Ishikawa (cell line): Measurements from ENCODE around the gene BIRC5.

Source experiments
- CEBPB ChIP-seq: IDR thresholded peaks from 2 replicates; pipeline ENCODE4 v1.6.1; 2012
- CREB1 ChIP-seq: IDR thresholded peaks from 2 replicates; pipeline ENCODE4 v1.6.1; 2012; ENCODE audit warnings: low read depth
- EP300 ChIP-seq: IDR thresholded peaks from 2 replicates; pipeline ENCODE4 v1.6.1; 2012; ENCODE audit warnings: borderline replicate concordance
- FOXM1 ChIP-seq: IDR thresholded peaks from 2 replicates; pipeline ENCODE4 v1.6.1; 2012; ENCODE audit warnings: low read depth, borderline replicate concordance
- NFIC ChIP-seq: IDR thresholded peaks from 2 replicates; pipeline ENCODE4 v1.6.1; 2012
- RAD21 ChIP-seq: IDR thresholded peaks from 2 replicates; pipeline ENCODE4 v1.6.1; 2012; ENCODE audit warnings: low read depth
- TAF1 ChIP-seq: IDR thresholded peaks from 2 replicates; pipeline ENCODE4 v1.6.1; 2012; ENCODE audit warnings: low read depth, mild to moderate bottlenecking
- TCF12 ChIP-seq: IDR thresholded peaks from 2 replicates; pipeline ENCODE4 v1.6.1; 2012; ENCODE audit warnings: low read depth
- TEAD4 ChIP-seq: IDR thresholded peaks from 2 replicates; pipeline ENCODE4 v1.6.1; 2012
- YY1 ChIP-seq: IDR thresholded peaks from 2 replicates; pipeline ENCODE4 v1.6.1; 2012; ENCODE audit warnings: low read depth
- ZBTB7A ChIP-seq: IDR thresholded peaks from 2 replicates; pipeline ENCODE4 v1.6.1; 2012; ENCODE audit warnings: low read depth
- TF ChIP-seq, protein P1 (sequence below): IDR thresholded peaks from 2 replicates; pipeline ENCODE4 v1.6.1; 2012
- TF ChIP-seq, protein P2 (sequence below): IDR thresholded peaks from 2 replicates; pipeline ENCODE4 v1.6.1; 2012

DNA sequence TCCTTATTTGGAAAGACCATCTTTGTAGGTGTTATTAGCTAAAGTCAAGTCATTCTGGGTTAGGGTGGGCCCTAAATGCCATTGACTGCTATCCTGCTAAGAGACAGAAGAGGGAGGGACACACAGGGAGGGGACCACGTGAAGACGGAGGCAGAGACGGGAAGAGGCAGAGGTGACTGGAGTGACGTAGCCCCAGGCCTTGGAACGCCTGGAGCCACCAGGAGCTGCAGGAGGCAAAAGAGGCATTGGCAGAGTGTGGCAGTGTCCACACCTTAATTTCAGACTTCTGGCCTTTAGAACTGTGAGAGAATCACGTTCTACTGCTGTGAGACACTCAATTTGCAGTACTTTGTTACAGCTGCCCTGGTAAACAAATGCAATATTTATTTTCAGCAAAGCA, 13.6 kb upstream of the BIRC5 start:
- TF ChIP-seq, protein P1, sequence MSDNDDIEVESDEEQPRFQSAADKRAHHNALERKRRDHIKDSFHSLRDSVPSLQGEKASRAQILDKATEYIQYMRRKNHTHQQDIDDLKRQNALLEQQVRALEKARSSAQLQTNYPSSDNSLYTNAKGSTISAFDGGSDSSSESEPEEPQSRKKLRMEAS: no peak
- TF ChIP-seq RAD21: no peak
- no peak for TF ChIP-seq ZBTB7A
- no peak for TF ChIP-seq TAF1
- no peak for TF ChIP-seq EP300
- TF ChIP-seq TEAD4: no peak
- TF ChIP-seq CREB1: no peak
- TF ChIP-seq FOXM1: no peak
- TF ChIP-seq, protein P2, sequence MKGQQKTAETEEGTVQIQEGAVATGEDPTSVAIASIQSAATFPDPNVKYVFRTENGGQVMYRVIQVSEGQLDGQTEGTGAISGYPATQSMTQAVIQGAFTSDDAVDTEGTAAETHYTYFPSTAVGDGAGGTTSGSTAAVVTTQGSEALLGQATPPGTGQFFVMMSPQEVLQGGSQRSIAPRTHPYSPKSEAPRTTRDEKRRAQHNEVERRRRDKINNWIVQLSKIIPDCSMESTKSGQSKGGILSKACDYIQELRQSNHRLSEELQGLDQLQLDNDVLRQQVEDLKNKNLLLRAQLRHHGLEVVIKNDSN: no peak
- no peak for TF ChIP-seq TCF12
- no peak for TF ChIP-seq YY1
- TF ChIP-seq CEBPB: no peak
- TF ChIP-seq NFIC: no peak
